ENCODE results near the gene LCN1.
"Not testable (repeated sequence)": the region's sequence is repeated elsewhere in the genome, so short reads cannot be mapped to it uniquely, and the experiment has no call there.

The LCN1 gene

GRCh38 chr9:135545646-135546176 is 24.5 kb downstream of the LCN1 start, which contains the start of gene OBP2A:
OBP2A (plus strand) TSS chr9:135546126; CDS start chr9:135546181, 55 bp downstream.
- DNase-seq (ENCODE audit: low read depth in 2 of 3, low spot score in 2 of 3), result not testable (repeated sequence)

DNA sequence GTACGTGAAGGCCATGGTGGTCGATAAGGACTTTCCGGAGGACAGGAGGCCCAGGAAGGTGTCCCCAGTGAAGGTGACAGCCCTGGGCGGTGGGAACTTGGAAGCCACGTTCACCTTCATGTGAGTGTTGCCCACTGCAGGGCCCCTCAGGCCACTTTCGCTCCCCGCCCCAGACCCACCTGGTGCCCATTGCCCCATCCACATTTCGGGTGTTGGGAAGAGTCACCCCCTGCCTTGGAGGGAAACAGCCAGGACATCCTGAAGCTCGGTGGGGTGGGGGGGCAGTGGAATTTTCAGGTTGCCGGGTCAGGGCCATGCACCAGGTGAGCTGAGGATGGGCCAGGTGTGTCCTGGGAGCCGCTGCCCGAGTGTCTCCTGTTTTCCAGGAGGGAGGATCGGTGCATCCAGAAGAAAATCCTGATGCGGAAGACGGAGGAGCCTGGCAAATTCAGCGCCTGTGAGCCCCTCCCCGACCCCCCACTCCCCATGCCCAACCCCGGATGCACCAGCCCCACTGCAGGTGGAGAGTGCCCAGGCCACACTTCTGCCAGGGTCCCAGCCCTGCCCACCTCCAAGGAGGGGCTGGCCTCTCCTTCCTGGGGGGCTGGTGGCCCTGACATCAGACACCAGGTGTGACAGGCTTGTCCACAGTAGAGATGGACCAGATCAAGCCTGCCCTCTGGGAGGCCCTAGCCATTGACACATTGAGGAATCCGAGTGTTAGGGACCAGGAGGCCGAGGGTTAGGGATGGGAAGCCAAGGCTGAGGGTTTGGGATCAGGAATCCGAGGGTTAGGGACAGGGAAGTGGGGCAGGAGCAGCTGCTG is 25.8 kb downstream of the LCN1 start:
- DNase-seq (ENCODE audit: low read depth in 2 of 3, low spot score in 2 of 3), result not testable (repeated sequence)

- DNase-seq (ENCODE audit: low read depth in 2 of 3, low spot score in 2 of 3), result no peak
Observed at GRCh38 chr9:135547756-135548736, 26.8 kb downstream of the LCN1 start.

DNA sequence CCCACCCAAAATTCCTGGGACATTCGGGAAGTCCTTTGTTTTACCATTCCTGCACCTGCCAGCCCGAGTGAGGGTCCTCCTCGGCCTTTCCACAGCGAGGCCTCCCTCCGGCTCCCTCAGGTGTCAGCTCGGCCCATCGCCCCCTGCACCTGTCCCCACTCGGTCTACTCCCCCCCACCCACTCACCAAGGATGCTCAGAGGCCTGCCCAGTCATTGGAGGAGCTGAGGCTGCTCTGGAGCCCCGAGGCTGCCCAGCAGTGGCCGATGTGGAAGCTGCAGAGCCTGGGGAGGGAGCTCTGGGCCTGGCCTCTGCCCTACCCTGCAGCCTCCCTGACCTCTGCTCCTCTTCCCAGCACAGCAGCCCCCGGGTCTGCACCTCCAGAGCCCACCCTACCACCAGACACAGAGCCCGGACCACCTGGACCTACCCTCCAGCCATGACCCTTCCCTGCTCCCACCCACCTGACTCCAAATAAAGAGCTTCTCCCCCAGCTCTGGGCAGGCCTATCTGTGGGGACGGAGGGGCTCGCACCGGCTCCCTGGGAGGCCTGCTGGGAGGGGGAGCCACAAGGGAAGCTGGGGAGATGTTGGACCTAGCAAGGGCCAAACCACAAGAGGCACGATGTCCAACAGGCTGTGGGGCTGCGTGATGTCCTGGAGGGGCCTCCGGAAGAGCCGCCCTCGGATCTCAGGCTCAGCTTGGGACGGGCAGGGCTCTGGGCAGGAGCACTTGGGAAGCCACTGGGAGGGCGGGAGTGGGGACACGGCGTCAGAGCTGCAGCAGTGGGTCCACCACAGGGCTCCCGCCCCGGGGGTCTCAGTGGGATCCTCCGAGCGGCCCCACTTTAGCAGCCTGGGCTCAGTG is 28.5 kb downstream of the LCN1 start:
- not testable (repeated sequence) for DNase-seq (ENCODE audit: low read depth in 2 of 3, low spot score in 2 of 3)

DNA sequence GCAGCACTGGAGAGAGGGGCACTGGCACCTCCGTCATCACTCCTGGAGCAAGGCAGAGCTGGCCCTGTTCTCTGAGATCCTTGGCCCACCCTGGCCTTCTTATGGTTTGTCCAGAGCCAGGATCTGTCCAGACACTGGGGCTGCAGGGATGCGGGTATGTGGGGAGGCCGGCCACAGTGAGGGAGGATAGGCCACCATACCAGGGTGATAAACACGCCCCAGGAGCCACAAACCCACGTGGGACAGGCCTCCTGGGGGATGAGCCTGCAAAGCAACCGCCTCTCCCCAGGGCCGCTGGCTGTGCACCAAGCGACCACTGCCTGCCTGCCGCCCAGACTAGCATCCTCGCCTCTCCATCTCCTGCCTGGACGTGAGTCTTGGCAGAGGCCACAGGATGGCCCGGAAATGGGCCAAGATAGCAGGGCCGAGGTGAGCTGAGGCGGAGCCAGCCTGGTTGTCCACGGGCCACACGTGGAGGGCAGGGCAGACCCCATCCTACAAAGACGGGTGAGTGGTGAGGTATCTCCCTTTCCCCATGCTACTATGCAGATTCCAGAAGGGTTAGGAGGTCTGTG is 29.2 kb downstream of the LCN1 start:
- no peak for DNase-seq (ENCODE audit: low read depth in 2 of 3, low spot score in 2 of 3)

- DNase-seq (ENCODE audit: low read depth in 2 of 3, low spot score in 2 of 3), result no peak
Observed at GRCh38 chr9:135551031-135551430, 29.8 kb downstream of the LCN1 start.

DNA sequence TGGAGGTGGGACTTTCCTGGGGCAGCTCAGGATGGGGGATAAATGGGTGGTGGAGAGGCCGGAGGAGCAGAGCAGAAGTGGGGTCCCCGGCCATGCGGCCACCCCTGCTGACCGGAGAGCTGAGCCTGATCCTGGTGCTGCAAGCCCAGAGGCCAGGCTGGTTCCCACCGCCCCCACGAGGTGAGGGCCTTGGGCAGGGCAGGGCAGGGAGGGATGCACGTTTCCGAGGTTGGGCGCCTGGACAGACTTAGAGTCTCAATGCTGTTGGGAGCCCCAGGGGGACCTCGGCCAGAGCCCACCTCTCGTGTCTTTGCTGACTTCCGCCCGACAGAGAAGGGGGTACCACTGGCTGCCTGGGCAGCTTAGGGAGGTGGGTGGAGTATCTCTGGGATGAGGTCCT is 30.2 kb downstream of the LCN1 start:
- DNase-seq (ENCODE audit: low read depth in 2 of 3, low spot score in 2 of 3), result no peak

GRCh38 chr9:135552021-135552697 is 30.9 kb downstream of the LCN1 start:
- DNase-seq (ENCODE audit: low read depth in 2 of 3, low spot score in 2 of 3), result no peak

DNA sequence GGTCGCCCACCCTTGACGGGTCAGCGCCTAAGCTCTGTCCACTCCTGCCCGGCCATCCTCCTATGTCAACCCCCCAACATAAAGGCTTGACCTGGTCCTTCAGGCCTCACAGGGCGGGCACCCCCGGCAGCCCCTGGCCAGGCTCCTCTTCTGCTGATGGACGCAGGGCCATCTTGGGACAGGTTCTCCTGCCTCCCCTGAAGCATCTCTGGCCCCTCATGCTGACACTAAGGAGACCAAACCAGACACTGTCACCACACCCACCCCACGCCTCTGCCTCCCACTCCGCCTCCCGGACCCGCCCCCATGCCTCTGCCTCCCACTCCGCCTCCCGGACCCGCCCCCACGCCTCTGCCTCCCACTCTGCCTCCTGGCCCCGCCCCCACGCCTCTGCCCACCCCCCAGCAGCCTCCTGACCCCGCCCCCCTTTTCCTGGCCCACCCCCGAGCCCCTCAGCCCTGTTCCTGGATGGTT is 31.5 kb downstream of the LCN1 start:
- no peak for DNase-seq (ENCODE audit: low read depth in 2 of 3, low spot score in 2 of 3)

DNA sequence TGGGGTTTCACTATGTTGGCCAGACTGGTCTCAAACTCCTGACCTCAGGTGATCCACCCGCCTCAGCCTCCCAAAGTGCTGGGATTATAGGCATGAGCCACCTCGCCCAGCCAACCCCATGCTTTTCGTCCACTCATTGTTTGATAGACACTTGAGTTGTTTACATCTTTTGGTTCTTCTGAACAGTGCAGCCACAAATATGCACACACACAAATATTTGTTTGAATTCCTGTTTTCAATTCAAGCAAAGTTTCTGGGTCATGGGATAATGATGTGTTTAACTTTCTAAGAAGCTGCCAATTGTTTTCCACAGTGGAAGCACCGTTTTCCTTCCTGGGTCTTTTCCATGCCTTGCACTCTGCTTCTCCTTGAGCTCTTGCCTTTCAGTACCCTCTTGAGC is 33.5 kb downstream of the LCN1 start:
- no peak for DNase-seq (ENCODE audit: low read depth in 2 of 3, low spot score in 2 of 3)

GRCh38 chr9:135555203-135555602 is 34.0 kb downstream of the LCN1 start:
- no peak for DNase-seq (ENCODE audit: low read depth in 2 of 3, low spot score in 2 of 3)

GRCh38 chr9:135555910-135556309 is 34.7 kb downstream of the LCN1 start:
- DNase-seq (ENCODE audit: low read depth in 2 of 3, low spot score in 2 of 3), result no peak

GRCh38 chr9:135559606-135560005 is 38.4 kb downstream of the LCN1 start:
- no peak for DNase-seq (ENCODE audit: low read depth in 2 of 3, low spot score in 2 of 3)

DNA sequence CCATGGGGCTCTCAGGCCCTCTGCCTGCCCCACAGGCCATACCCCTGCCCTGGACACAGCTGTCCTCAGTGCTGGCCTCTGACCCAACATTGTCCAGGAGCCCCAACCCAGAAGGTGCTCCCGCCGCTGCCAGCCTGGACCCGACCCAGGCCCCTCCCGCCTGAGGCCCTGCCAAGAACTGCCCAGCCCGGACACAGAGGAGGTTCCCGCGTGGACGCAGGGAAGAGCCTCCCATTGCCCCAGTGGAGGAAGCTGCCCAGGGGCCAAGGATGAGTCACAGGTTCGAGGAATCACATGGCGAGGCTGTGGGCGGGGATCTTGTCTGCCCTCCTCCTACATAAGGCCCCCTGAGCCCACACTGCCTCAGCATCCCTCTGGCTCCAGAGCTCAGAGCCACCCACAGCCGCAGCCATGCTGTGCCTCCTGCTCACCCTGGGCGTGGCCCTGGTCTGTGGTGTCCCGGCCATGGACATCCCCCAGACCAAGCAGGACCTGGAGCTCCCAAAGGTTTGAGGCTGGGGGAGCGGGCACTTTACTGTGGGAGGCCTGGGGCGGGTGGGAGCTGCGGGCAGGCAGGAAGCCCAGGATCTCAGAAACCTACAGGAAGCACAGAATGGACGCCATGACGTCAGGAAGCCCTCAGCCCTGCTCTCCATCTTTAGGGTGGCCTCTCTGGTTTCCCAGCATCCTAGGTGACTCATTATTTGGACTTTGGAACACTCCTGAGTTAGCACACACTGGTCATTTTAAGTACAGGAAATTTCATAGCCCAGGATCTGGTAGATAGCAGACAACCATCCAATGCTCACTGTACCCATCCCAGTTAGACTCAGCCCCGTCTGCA is 40.4 kb downstream of the LCN1 start, which contains the start of gene PAEP:
TSS of gene PAEP (plus strand) at position 366 of the 844 bp plus-strand sequence.
- no peak for DNase-seq (ENCODE audit: low read depth in 2 of 3, low spot score in 2 of 3)

- no peak for DNase-seq (ENCODE audit: low read depth in 2 of 3, low spot score in 2 of 3)
Observed at GRCh38 chr9:135562235-135562745, 41.0 kb downstream of the LCN1 start.

DNA sequence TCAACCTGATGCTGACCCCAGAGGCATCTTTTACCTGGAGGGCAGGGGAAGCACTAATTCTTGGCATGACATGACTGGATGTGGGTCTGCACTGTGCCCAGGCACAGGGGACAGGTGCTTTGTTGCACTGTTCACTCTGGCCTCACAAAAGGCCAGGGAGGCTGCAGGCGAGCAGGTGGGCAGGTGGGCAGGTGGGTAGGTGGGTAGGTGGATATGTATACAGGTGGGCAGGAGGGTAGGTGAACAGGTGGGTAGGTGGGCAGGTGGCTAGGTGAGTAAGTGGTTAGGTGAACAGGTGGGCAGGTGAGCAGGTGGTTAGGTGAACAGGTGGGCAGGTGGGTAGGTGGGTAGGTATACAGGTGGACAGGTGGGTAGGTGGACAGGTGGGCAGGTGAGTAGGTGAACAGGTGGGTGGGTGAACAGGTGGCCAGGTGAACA is 41.8 kb downstream of the LCN1 start:
- no peak for DNase-seq (ENCODE audit: low read depth in 2 of 3, low spot score in 2 of 3)

DNA sequence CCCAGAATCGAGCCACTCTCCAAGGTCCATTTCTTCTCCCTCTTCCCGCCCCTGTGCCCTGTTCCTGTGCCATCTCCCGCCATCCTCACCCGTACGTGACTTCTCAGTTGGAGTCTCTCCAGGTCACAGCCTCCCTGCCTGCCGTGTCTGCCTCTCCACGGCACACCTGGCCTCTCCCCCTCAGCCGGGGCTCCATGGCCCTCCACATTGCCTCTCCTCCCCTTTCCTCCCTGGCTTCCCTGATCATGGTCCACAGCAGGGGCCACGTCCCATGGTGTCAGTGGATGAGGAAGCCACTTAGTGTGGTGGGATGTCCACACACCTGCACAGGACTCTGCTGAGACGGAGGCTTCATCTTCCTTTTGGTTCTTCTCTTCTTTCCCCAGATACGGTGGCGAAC is 42.6 kb downstream of the LCN1 start:
- no peak for DNase-seq (ENCODE audit: low read depth in 2 of 3, low spot score in 2 of 3)

GRCh38 chr9:135565141-135565628 is 43.9 kb downstream of the LCN1 start:
- DNase-seq (ENCODE audit: low read depth in 2 of 3, low spot score in 2 of 3), result no peak
